ENCODE measurements around the gene PRDM2.

PRDM2 gene

DNA sequence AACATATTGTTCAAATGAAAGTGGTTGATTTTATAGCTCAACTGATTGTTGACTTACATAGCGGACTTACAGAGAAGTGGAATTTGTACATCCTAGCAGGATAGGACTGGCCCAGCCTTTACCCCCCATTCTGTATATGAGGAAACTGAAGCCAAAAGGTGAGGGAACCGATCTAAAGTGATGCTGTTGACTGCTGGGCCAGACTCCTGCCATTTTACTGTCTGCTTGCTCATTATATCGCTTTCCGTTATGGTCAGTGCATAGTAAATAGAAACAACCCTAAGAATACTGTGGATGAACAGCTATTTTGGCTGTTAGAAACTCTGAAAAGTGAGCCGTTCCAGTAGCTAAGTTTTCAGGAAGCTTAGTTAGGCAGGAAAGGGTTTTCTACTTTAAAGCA is 31.9 kb downstream of the PRDM2 start:
- no peaks in the 10 kb centered on the region for H3K36me3 ChIP-seq (ENCODE audit: control insufficient read depth, insufficient read depth, low read length)
- H3K4me3 ChIP-seq (ENCODE audit: insufficient read depth, low read depth, low read length): no peak overlapping the region
- WGBS, 2 experiments: 97% methylated on average over 5 of the region's 5 CpGs
- H3K4me1 ChIP-seq (ENCODE audit: control insufficient read depth, insufficient read depth, low read length): peaks cover 5% of the 10 kb centered on the region
- H3K9me3 ChIP-seq (ENCODE audit: control insufficient read depth, low read length): no peaks in the 10 kb centered on the region
- no peaks in the 10 kb centered on the region for H3K27me3 ChIP-seq (ENCODE audit: control insufficient read depth, insufficient read depth, low read length, poor library complexity, severe bottlenecking)
- no peak overlapping the region for H3K27ac ChIP-seq (ENCODE audit: insufficient read depth, low read depth, low read length, poor library complexity, severe bottlenecking)

DNA sequence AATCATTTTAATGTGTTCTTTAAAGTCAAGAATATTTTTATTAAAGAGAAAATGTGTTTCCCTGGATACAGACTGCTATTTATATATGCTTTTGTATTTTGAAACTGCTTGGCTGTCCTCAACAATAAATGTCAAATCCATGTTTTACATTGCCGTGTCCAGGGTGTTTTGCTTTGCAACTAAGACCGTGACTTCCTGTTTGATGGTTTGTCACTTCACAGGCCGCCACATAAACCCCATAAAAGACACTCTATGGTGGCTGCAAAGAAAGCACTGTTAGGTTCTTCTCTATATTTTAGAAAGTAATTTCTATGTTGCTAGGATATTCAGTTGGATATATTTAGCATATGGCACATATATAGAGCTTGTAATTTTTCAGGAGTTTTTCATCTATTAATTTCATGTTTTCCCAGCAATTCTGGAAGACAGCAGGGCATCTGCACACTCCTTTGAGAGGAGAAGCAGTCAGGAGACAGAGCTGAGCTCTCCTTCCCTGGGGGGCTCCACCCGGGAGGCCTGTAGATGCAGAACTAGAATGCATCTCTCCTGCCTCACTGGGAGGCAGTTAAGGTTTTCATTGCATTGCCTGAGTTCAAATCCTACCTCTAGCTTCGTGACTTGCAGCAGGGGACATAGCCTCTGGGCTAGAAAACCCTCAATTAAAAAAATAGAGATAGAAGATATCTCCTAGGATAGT is 33.1 kb downstream of the PRDM2 start:
- no peak overlapping the region for H3K27ac ChIP-seq (ENCODE audit: insufficient read depth, low read depth, low read length, poor library complexity, severe bottlenecking)
- no peaks in the 10 kb centered on the region for H3K36me3 ChIP-seq (ENCODE audit: control insufficient read depth, insufficient read depth, low read length)
- H3K4me3 ChIP-seq (ENCODE audit: insufficient read depth, low read depth, low read length): no peak overlapping the region
- H3K9me3 ChIP-seq (ENCODE audit: control insufficient read depth, low read length): no peaks in the 10 kb centered on the region
- peaks cover 5% of the 10 kb centered on the region for H3K4me1 ChIP-seq (ENCODE audit: control insufficient read depth, insufficient read depth, low read length)
- H3K27me3 ChIP-seq (ENCODE audit: control insufficient read depth, insufficient read depth, low read length, poor library complexity, severe bottlenecking): no peaks in the 10 kb centered on the region
- WGBS, 2 experiments: 88 to 95% methylated on average over 4 to 5 of the region's 5 CpGs

DNA sequence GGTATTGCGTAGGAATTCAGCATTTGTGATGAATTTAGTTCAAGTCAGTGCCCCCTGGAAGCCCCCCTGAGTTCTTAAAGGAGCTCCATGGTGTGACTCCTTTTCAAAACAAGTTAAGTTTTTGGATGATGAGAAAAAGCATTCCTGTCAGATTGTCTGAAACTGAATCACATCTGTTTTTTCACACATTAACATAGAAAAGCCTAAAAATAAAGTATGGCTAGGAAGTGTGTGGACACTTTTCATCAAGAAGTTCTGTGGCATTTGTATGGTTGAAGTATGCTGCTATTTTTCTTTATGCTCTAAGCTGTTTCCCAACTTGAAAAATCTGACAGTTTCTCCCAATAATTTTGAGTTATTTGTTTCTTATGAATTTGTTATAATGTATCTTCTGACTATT is 33.7 kb downstream of the PRDM2 start:
- H3K4me3 ChIP-seq (ENCODE audit: insufficient read depth, low read depth, low read length): no peak overlapping the region
- peaks cover 3% of the 10 kb centered on the region for H3K4me1 ChIP-seq (ENCODE audit: control insufficient read depth, insufficient read depth, low read length)
- no peaks in the 10 kb centered on the region for H3K36me3 ChIP-seq (ENCODE audit: control insufficient read depth, insufficient read depth, low read length)
- H3K9me3 ChIP-seq (ENCODE audit: control insufficient read depth, low read length): no peaks in the 10 kb centered on the region
- no peak overlapping the region for H3K27ac ChIP-seq (ENCODE audit: insufficient read depth, low read depth, low read length, poor library complexity, severe bottlenecking)
- WGBS, 2 experiments: 96 to 98% methylated on average over 1 of the region's 1 CpG
- H3K27me3 ChIP-seq (ENCODE audit: control insufficient read depth, insufficient read depth, low read length, poor library complexity, severe bottlenecking): no peaks in the 10 kb centered on the region

DNA sequence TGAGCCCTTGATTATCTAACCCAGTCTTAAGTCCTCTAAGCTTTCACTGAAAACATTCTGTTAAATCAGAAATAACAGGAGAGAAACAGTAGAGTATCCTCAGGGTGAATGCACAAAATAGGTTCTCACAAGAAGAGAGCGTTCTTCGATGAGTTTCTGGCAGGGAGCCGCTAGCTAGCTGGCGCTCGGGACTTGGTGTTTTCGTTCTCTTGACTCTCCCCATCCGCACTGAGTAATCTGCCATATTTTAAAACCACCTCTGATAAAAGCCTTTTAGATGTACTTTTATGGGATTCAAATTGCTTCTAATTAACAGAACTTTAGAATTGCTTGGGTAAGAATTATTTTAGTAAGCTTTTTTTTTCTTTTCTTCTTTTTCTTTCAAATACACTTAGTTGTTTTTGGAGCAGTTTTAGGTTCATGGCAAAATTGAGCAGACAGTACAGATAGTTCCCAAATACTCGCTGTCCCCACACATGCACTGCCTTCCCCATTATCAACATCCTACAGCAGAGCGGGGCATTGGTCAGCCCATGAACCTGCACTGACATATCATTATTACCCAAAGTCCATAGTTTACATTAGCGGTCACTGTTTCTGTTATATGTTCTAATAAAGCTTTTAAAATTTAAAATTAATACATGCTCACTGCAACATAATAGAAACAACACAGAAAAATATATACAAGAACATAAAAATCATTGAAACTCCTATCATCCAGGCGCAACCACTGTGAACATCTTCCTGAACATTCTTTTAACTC is 35.4 kb downstream of the PRDM2 start:
- WGBS, 2 experiments: 82 to 94% methylated on average over 10 to 11 of the region's 11 CpGs
- Histone ChIP-seq H3K4me3 (ENCODE audit: insufficient read depth, low read depth, low read length) (no peak overlapping the region), H3K27ac (ENCODE audit: insufficient read depth, low read depth, low read length, poor library complexity, severe bottlenecking) (no peak overlapping the region), H3K36me3 (ENCODE audit: control insufficient read depth, insufficient read depth, low read length) (no peaks in the 10 kb centered on the region), H3K4me1 (ENCODE audit: control insufficient read depth, insufficient read depth, low read length) (no peaks in the 10 kb centered on the region), H3K9me3 (ENCODE audit: control insufficient read depth, low read length) (no peaks in the 10 kb centered on the region), H3K27me3 (ENCODE audit: control insufficient read depth, insufficient read depth, low read length, poor library complexity, severe bottlenecking) (no peaks in the 10 kb centered on the region)

DNA sequence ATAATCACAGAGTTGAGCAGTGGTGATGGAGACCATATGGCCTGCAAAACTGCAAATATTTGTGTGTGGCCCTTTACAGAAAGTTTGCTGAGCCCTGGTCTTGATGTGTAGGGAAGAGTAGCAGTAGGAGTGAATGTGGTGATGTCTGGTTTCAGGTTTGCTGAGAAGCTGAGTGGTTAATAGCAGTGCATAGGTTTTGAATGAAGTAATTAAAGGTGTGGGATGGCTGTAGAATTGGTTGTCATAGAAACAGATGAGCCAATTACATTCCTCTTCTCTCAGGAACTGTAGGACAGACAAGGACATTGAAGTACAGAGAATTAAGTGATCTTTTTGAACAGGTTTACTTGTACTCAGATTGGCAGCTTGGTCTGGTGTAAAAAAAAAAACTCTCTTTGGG is 37.4 kb downstream of the PRDM2 start:
- Histone ChIP-seq H3K36me3 (ENCODE audit: control insufficient read depth, insufficient read depth, low read length) (peaks cover 2% of the 10 kb centered on the region), H3K27ac (ENCODE audit: insufficient read depth, low read depth, low read length, poor library complexity, severe bottlenecking) (no peak overlapping the region), H3K4me3 (ENCODE audit: insufficient read depth, low read depth, low read length) (no peak overlapping the region), H3K27me3 (ENCODE audit: control insufficient read depth, insufficient read depth, low read length, poor library complexity, severe bottlenecking) (no peaks in the 10 kb centered on the region), H3K4me1 (ENCODE audit: control insufficient read depth, insufficient read depth, low read length) (no peaks in the 10 kb centered on the region), H3K9me3 (ENCODE audit: control insufficient read depth, low read length) (no peaks in the 10 kb centered on the region)

DNA sequence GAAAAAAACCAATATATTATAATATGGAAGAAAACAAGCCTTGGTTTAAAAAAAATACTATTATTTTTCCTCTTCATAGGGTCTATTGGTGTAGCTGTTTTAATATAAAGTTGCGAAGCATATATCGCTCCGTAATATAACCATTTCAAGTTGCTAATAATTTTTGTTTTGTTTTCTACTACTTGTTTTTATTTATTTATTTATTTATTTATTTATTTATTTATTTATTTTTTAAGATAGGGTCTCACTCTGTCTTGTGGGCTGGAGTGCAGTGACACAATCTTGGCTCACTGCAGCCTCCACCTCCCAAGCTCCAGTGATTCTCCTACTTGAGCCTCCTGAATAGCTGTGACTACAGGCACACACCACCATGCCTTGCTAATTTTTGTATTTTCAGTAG is 46.4 kb downstream of the PRDM2 start:
- peaks cover 19% of the 10 kb centered on the region for H3K27me3 ChIP-seq (ENCODE audit: control insufficient read depth, insufficient read depth, low read length, poor library complexity, severe bottlenecking)
- no peak overlapping the region for H3K27ac ChIP-seq (ENCODE audit: insufficient read depth, low read depth, low read length, poor library complexity, severe bottlenecking)
- H3K36me3 ChIP-seq (ENCODE audit: control insufficient read depth, insufficient read depth, low read length): peaks cover 2% of the 10 kb centered on the region
- whole genome bisulfite sequencing, 2 experiments: no CpG with 5 or more reads among the region's 3 CpGs
- H3K4me3 ChIP-seq (ENCODE audit: insufficient read depth, low read depth, low read length): no peak overlapping the region
- H3K9me3 ChIP-seq (ENCODE audit: control insufficient read depth, low read length): no peaks in the 10 kb centered on the region
- H3K4me1 ChIP-seq (ENCODE audit: control insufficient read depth, insufficient read depth, low read length): peaks cover 6% of the 10 kb centered on the region

DNA sequence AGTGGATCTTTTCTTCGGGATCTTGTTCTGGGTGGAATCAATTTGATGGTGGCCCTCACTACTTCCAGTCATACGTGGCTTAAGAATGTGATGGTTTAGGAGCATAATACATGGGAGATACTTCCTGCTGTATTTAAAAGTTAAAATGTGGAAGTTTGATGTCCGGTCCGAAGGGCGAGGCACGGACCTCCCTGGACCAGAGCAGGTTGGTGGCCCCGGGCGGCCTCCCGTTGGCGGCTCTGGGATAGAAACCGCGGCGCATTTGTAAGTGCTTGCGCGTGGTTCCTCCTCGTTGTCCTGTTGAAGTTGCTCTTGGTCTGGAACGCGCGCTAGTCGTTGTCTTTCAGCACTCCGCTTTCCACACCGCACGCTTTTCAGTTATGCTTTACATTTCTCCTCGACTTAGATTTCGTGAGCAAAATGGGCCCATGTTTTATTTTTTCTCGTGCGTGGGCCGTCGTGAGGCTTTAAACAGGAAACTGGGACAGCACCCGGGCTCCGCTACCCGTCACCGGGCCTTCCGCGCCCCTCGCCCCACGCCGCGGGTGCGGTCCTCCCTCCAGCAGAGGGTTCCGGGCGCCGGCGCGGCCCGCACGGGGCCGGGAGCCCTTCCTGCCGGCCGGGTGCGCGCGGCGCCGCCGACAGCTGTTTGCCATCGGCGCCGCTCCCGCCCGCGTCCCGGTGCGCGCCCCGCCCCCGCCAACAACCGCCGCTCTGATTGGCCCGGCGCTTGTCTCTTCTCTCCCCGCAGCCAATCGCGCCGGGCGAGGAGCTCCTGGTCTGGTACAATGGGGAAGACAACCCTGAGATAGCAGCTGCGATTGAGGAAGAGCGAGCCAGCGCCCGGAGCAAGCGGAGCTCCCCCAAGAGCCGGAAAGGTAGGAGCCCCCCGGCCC is 48.9 kb downstream of the PRDM2 start:
- Histone ChIP-seq H3K4me1 (ENCODE audit: control insufficient read depth, insufficient read depth, low read length) (peaks cover 6% of the 10 kb centered on the region), H3K4me3 (ENCODE audit: insufficient read depth, low read depth, low read length) (peak overlapping the region; percentile 76), H3K27me3 (ENCODE audit: control insufficient read depth, insufficient read depth, low read length, poor library complexity, severe bottlenecking) (peaks cover 19% of the 10 kb centered on the region), H3K27ac (ENCODE audit: insufficient read depth, low read depth, low read length, poor library complexity, severe bottlenecking) (peak overlapping the region; percentile 45), H3K36me3 (ENCODE audit: control insufficient read depth, insufficient read depth, low read length) (no peaks in the 10 kb centered on the region), H3K9me3 (ENCODE audit: control insufficient read depth, low read length) (no peaks in the 10 kb centered on the region)
- WGBS, 2 experiments: 2% methylated on average over 83 of the region's 83 CpGs

DNA sequence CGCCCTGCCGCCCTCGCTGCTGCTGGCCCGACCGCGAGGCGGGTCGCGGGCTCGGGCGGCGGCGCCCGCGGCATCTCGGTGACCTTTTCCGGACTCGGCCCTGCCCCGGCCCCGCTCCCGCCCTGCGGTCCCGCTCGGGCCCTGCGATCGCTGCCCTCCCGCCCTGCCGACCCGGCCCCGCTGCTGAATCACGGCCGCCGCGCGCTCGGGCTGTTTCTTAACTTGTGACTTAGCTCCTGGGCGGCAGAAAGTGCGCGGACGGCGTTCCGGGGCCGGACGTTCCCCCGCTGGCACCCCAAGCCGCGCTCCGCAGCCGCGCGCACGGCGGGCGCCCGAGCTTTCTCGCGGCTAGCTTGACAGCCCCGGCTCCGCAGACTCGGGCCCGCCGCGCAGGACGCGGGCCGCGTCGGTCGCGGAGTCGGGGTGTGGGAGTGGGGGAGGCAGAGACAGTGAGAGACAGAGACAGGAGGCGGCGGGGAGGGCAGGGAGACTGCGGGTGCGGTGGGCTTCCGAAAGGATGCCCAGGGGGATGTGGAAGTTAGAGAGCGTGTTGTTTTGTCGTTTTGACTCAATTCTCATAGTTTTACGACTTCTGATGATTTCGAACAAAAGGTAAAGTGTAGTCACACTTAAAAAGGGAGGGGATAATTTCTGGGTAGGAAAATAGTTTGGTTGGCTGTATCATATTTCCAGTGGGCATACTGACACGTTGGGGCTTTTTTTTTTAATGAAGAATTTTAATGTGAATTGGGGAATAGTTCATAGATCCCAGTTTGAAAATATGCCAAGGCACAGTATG is 49.8 kb downstream of the PRDM2 start:
- Histone ChIP-seq H3K27me3 (ENCODE audit: control insufficient read depth, insufficient read depth, low read length, poor library complexity, severe bottlenecking) (peaks cover 19% of the 10 kb centered on the region), H3K36me3 (ENCODE audit: control insufficient read depth, insufficient read depth, low read length) (no peaks in the 10 kb centered on the region), H3K4me1 (ENCODE audit: control insufficient read depth, insufficient read depth, low read length) (peaks cover 6% of the 10 kb centered on the region), H3K4me3 (ENCODE audit: insufficient read depth, low read depth, low read length) (peak overlapping the region; percentile 76), H3K27ac (ENCODE audit: insufficient read depth, low read depth, low read length, poor library complexity, severe bottlenecking) (peak overlapping the region; percentile 76), H3K9me3 (ENCODE audit: control insufficient read depth, low read length) (no peaks in the 10 kb centered on the region)
- 0% methylated on average over 81 of the region's 81 CpGs for WGBS, 2 experiments

DNA sequence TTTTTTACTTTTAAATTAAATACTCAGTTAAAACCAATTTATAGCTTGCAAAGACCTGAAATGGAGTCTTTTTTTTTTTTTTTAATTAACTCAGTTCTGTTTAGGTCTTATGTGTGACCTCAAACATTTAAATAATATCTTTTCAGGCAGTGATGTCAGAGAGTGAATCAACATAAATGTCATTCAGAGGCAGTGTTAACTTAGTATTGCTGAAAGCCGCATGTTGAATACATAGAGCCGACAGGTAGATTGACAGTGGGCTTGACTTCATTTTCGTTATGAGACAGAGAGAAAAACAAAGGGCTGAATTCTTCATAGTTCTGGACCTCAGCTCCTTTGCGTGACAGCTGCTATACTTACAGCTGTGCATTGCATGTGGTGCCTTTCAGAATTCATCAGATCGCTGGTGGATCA is 51.5 kb downstream of the PRDM2 start:
- Histone ChIP-seq H3K9me3 (ENCODE audit: control insufficient read depth, low read length) (no peaks in the 10 kb centered on the region), H3K36me3 (ENCODE audit: control insufficient read depth, insufficient read depth, low read length) (no peaks in the 10 kb centered on the region), H3K4me3 (ENCODE audit: insufficient read depth, low read depth, low read length) (no peak overlapping the region), H3K4me1 (ENCODE audit: control insufficient read depth, insufficient read depth, low read length) (peaks cover 6% of the 10 kb centered on the region), H3K27me3 (ENCODE audit: control insufficient read depth, insufficient read depth, low read length, poor library complexity, severe bottlenecking) (peaks cover 19% of the 10 kb centered on the region), H3K27ac (ENCODE audit: insufficient read depth, low read depth, low read length, poor library complexity, severe bottlenecking) (no peak overlapping the region)
- WGBS, 2 experiments: 87 to 91% methylated on average over 5 of the region's 5 CpGs
